HepG2 (cell line): ENCODE results near the gene CLASRP. TPM values are rescaled to one million over a fixed set of nuclear protein-coding genes. Genes with fewer than 3 reads are reported as not detected.
A peak's percentile ranks its signal among the peaks of the same experiment; 100 is the strongest.

Experiments
- ARNT2 ChIP-seq: sonication (generic); formaldehyde crosslinking; IDR thresholded peaks from 2 replicates; pipeline ENCODE4 v1.8.0; 2022; ENCODE audit warnings: mild to moderate bottlenecking, low read depth, missing genetic modification reagents, moderate library complexity
- ARNTL ChIP-seq: sonication (generic); formaldehyde crosslinking; IDR thresholded peaks from 2 replicates; pipeline ENCODE4 v1.4.0; 2020; ENCODE audit warnings: mild to moderate bottlenecking, missing genetic modification reagents
- ATAD3A ChIP-seq: sonication (generic); formaldehyde crosslinking; IDR thresholded peaks from 2 replicates; pipeline ENCODE4 v1.4.0; 2020; ENCODE audit warnings: missing genetic modification reagents
- HOXA3 ChIP-seq: sonication (generic); formaldehyde crosslinking; IDR thresholded peaks from 2 replicates; pipeline ENCODE4 v1.5.0; 2020; ENCODE audit warnings: missing genetic modification reagents
- JDP2 ChIP-seq: sonication (generic); formaldehyde crosslinking; IDR thresholded peaks from 2 replicates; pipeline ENCODE4 v1.8.1; 2022; ENCODE audit warnings: missing genetic modification reagents, borderline replicate concordance
- KAT2B ChIP-seq: fragments of 150-350 bp; IDR thresholded peaks from 2 replicates; pipeline ENCODE4 v1.6.1; 2014; ENCODE audit warnings: low read depth, low read length, borderline replicate concordance
- KDM4B ChIP-seq: sonication (generic); formaldehyde crosslinking; IDR thresholded peaks from 2 replicates; pipeline ENCODE4 v1.4.0; 2020; ENCODE audit warnings: missing genetic modification reagents
- KDM5B ChIP-seq: sonication (generic); formaldehyde crosslinking; IDR thresholded peaks from 2 replicates; pipeline ENCODE4 v1.4.0; 2020; ENCODE audit warnings: missing genetic modification reagents, mild to moderate bottlenecking, borderline replicate concordance
- KDM6A ChIP-seq: IDR thresholded peaks from 2 replicates; pipeline ENCODE4 v1.6.1; 2016; ENCODE audit warnings: low read depth
- MBNL3 ChIP-seq: fragments of 250-450 bp; sonication (Bioruptor Pico); conservative IDR thresholded peaks from 2 replicates; pipeline ENCODE4 v1.8.0; 2022; ENCODE audit warnings: mild to moderate bottlenecking, inconsistent platforms
- MED13 ChIP-seq: sonication (generic); formaldehyde crosslinking; IDR thresholded peaks from 2 replicates; pipeline ENCODE4 v1.5.0; 2020; ENCODE audit warnings: missing genetic modification reagents
- MEF2D ChIP-seq: sonication (generic); formaldehyde crosslinking; IDR thresholded peaks from 2 replicates; pipeline ENCODE4 v1.5.1; 2020; ENCODE audit warnings: mild to moderate bottlenecking, missing genetic modification reagents
- MIER2 ChIP-seq: IDR thresholded peaks from 2 replicates; pipeline ENCODE4 v1.6.1; 2016; ENCODE audit warnings: missing biosample characterization, missing genetic modification reagents
- NFKB2 ChIP-seq: sonication (generic); formaldehyde crosslinking; IDR thresholded peaks from 2 replicates; pipeline ENCODE4 v1.4.0; 2020; ENCODE audit warnings: missing genetic modification reagents, borderline replicate concordance
- RXRB ChIP-seq: IDR thresholded peaks from 2 replicates; pipeline ENCODE4 v1.6.1; 2016; ENCODE audit warnings: borderline replicate concordance, missing genetic modification reagents, missing compliant biosample characterization
- TSC22D2 ChIP-seq: sonication (generic); formaldehyde crosslinking; IDR thresholded peaks from 2 replicates; pipeline ENCODE4 v1.5.1; 2020; ENCODE audit warnings: missing genetic modification reagents, mild to moderate bottlenecking, borderline replicate concordance
- ZNF124 ChIP-seq: sonication (generic); formaldehyde crosslinking; IDR thresholded peaks from 2 replicates; pipeline ENCODE4 v1.4.0; 2020; ENCODE audit warnings: missing genetic modification reagents
- ZNF543 ChIP-seq: sonication (generic); formaldehyde crosslinking; IDR thresholded peaks from 2 replicates; pipeline ENCODE4 v1.4.0; 2020; ENCODE audit warnings: mild to moderate bottlenecking, missing genetic modification reagents
- polyA plus RNA-seq, 8 experiments: library from polyadenylated mRNA; depleted of rRNA in 3 of 8; stranded (reverse) in 7 of 8; unstranded in 1 of 8; fragments of >200 nt; fragmentation: Illumina TruSeq in 4 of 8; extraction: Trizol in 4 of 8; gene quantifications; 2 replicates each; pipeline versions ENCODE4 v1.2.1 to v1.2.3, GENCODE V29; 2011 to 2016; ENCODE audit warnings: low read depth in 4 of 8, missing spikeins in 1 of 8, mixed read lengths in 1 of 8; ENCODE audit not compliant: insufficient read depth in 1 of 8
- total RNA-seq, 5 experiments: library from RNA; depleted of rRNA; stranded (reverse); fragments of >200 nt; fragmentation: Illumina TruSeq; extraction: Trizol; gene quantifications; 2 replicates each; pipeline ENCODE4 v1.2.3, GENCODE V29; 2016; ENCODE audit warnings: low read depth in 1 of 5
- TF ChIP-seq, protein P1 (sequence below): sonication (generic); formaldehyde crosslinking; IDR thresholded peaks from 2 replicates; pipeline ENCODE4 v1.5.1; 2020; ENCODE audit warnings: missing genetic modification reagents, mild to moderate bottlenecking, borderline replicate concordance
- TF ChIP-seq, protein P2 (sequence below): IDR thresholded peaks from 2 replicates; pipeline ENCODE4 v1.6.1; 2016; ENCODE audit warnings: missing genetic modification reagents, missing compliant biosample characterization
- TF ChIP-seq, protein P3 (sequence below): sonication (generic); formaldehyde crosslinking; IDR thresholded peaks from 2 replicates; pipeline ENCODE4 v1.8.0; 2022; ENCODE audit warnings: mild to moderate bottlenecking, missing genetic modification reagents, moderate library complexity
- TF ChIP-seq, protein P4 (sequence below): sonication (generic); IDR thresholded peaks from 2 replicates; pipeline ENCODE4 v1.6.1; 2016; ENCODE audit warnings: low read depth, borderline replicate concordance
- TF ChIP-seq, protein P5 (sequence below): sonication (generic); formaldehyde crosslinking; IDR thresholded peaks from 2 replicates; pipeline ENCODE4 v1.5.0; 2020; ENCODE audit warnings: mild to moderate bottlenecking, missing genetic modification reagents

CLASRP gene
- total and polyA plus RNA-seq, 2 of the 13 experiments (the other 11 are each of a cell fraction or from before 2014, with no cell fraction given): 32.0 to 51.4 TPM

DNA sequence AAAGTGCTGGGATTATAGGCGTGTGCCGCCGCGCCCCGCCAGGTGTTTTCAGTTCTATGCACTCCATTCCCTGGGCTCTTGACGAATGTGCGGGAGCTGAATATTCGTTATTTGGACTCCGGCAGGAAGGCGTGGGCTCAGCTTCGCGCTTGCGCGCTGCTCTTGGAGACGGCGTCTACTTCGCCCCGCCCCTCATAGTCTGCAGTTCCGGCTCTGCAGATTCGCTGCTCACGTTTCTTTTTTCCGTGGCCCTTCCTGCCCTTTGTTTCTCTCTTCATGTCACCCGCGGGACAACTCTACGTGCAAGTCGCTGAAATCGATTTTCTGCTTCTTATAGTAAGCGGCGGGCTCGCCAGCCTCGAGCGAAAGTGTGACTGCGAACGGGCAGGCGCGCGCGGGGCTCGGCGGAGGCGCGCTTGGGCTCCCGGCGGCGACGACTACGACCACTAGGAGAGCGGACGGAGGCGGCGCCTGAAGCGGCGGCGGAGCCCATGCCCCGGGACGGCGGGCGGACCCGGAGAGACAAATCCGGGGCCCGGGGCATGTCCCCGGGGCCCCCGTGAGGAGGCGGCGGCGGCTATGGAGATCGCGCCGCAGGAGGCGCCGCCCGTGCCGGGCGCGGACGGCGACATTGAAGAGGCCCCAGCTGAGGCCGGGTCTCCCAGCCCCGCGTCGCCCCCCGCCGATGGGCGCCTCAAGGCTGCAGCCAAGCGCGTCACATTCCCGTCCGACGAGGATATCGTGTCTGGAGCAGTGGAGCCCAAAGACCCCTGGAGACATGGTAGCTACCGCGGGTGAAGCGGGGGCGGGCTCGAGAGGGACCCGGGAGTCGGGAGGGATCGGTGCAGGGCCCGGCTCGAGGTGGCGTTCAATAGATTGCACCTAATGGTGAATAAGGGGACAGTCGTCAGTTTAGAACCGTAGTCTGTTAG is 54.2 kb downstream of the CLASRP start, which contains the start of gene PPP1R37 (continued):
- TF ChIP-seq NFKB2 (CRISPR knock-in tag) (no peak), TSC22D2 (0 out of 2 replicates have a peak, but pooled peaks have one; percentile 60), ZNF543 (CRISPR knock-in tag) (no peak), KDM5B (CRISPR knock-in tag) (peak; percentile 87), JDP2 (CRISPR knock-in tag) (no peak), MED13 (CRISPR knock-in tag) (no peak), ARNT2 (0 out of 2 replicates have a peak, but pooled peaks have one; percentile 40), MIER2 (CRISPR knock-in tag) (0 out of 2 replicates have a peak, but pooled peaks have one; percentile 32), KAT2B (no peak), MEF2D (CRISPR knock-in tag) (no peak; the same call in 1 of the 2 replicates), RXRB (CRISPR knock-in tag) (peak; percentile 54), ZNF124 (CRISPR knock-in tag) (peak; percentile 73; the same call in 1 of the 2 replicates), MBNL3 (no peak), HOXA3 (CRISPR knock-in tag) (peak; percentile 86; the same call in 1 of the 2 replicates), KDM4B (no peak), ATAD3A (CRISPR knock-in tag) (no peak), ARNTL (CRISPR knock-in tag) (no peak), KDM6A (CRISPR knock-in tag) (no peak)
- TF ChIP-seq, protein P1, sequence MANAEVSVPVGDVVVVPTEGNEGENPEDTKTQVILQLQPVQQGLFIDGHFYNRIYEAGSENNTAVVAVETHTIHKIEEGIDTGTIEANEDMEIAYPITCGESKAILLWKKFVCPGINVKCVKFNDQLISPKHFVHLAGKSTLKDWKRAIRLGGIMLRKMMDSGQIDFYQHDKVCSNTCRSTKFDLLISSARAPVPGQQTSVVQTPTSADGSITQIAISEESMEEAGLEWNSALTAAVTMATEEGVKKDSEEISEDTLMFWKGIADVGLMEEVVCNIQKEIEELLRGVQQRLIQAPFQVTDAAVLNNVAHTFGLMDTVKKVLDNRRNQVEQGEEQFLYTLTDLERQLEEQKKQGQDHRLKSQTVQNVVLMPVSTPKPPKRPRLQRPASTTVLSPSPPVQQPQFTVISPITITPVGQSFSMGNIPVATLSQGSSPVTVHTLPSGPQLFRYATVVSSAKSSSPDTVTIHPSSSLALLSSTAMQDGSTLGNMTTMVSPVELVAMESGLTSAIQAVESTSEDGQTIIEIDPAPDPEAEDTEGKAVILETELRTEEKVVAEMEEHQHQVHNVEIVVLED: peak; percentile 91
- TF ChIP-seq, protein P2, sequence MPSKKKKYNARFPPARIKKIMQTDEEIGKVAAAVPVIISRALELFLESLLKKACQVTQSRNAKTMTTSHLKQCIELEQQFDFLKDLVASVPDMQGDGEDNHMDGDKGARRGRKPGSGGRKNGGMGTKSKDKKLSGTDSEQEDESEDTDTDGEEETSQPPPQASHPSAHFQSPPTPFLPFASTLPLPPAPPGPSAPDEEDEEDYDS (CRISPR knock-in tag): peak; percentile 37
- TF ChIP-seq, protein P3, sequence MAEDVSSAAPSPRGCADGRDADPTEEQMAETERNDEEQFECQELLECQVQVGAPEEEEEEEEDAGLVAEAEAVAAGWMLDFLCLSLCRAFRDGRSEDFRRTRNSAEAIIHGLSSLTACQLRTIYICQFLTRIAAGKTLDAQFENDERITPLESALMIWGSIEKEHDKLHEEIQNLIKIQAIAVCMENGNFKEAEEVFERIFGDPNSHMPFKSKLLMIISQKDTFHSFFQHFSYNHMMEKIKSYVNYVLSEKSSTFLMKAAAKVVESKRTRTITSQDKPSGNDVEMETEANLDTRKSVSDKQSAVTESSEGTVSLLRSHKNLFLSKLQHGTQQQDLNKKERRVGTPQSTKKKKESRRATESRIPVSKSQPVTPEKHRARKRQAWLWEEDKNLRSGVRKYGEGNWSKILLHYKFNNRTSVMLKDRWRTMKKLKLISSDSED (CRISPR knock-in tag): no peak
- TF ChIP-seq, protein P4, sequence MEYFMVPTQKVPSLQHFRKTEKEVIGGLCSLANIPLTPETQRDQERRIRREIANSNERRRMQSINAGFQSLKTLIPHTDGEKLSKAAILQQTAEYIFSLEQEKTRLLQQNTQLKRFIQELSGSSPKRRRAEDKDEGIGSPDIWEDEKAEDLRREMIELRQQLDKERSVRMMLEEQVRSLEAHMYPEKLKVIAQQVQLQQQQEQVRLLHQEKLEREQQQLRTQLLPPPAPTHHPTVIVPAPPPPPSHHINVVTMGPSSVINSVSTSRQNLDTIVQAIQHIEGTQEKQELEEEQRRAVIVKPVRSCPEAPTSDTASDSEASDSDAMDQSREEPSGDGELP: 0 out of 2 replicates have a peak, but pooled peaks have one; percentile 25
- TF ChIP-seq, protein P5, sequence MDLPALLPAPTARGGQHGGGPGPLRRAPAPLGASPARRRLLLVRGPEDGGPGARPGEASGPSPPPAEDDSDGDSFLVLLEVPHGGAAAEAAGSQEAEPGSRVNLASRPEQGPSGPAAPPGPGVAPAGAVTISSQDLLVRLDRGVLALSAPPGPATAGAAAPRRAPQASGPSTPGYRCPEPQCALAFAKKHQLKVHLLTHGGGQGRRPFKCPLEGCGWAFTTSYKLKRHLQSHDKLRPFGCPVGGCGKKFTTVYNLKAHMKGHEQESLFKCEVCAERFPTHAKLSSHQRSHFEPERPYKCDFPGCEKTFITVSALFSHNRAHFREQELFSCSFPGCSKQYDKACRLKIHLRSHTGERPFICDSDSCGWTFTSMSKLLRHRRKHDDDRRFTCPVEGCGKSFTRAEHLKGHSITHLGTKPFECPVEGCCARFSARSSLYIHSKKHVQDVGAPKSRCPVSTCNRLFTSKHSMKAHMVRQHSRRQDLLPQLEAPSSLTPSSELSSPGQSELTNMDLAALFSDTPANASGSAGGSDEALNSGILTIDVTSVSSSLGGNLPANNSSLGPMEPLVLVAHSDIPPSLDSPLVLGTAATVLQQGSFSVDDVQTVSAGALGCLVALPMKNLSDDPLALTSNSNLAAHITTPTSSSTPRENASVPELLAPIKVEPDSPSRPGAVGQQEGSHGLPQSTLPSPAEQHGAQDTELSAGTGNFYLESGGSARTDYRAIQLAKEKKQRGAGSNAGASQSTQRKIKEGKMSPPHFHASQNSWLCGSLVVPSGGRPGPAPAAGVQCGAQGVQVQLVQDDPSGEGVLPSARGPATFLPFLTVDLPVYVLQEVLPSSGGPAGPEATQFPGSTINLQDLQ (CRISPR knock-in tag): no peak
